Measurements from ENCODE around the gene CZIB.

DNA sequence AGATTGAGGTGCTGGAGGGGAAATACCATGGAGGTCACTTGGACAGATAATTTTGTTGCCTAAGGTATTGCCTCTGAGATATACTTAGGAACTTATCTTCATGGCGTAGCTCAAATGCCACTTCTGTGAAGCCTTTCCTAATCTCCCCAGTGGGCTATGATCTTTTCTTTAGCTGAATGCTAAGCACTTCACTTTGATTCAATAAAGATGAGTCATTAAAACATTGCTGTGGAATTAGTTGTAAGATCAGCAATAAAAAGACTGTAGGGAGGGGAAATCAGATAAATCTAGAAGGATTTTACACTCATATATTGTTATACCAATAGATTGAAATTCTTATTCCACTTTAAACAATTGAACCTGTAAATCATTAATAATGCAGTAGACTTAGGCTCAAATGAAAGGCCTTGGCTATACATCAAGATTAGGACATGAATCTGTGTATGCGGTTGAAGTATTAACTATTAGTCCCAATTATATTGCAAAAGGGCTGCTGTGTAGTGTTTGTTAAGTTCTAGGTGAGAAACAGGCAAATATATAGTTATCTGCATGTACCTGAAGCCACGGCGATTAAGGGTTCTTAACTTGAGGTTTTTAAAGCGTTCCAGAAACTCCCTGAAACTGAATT, 37.1 kb upstream of the CZIB start:
- TF ChIP-seq EZH2 (IDR thresholded peaks at IDR 0.05; ENCODE audit: insufficient read depth, poor library complexity, severe bottlenecking): no peak
- no peak for TF ChIP-seq EZH2phosphoT487 (IDR thresholded peaks at IDR 0.05; ENCODE audit: insufficient read depth, low read depth)
